SK-N-MC (cell line): ENCODE results near the gene TMEM245.

Experiments
- EZH2 ChIP-seq: fragments of 200-600 bp; sonication (generic); IDR thresholded peaks from one replicate; pipeline ENCODE4 v1.6.1; 2017; ENCODE audit warnings: antibody characterized with exemption
- POLR2AphosphoS5 ChIP-seq: IDR thresholded peaks from 2 replicates; pipeline ENCODE4 v1.6.1; 2012; ENCODE audit warnings: mild to moderate bottlenecking, low read depth, low read length, borderline replicate concordance

DNA sequence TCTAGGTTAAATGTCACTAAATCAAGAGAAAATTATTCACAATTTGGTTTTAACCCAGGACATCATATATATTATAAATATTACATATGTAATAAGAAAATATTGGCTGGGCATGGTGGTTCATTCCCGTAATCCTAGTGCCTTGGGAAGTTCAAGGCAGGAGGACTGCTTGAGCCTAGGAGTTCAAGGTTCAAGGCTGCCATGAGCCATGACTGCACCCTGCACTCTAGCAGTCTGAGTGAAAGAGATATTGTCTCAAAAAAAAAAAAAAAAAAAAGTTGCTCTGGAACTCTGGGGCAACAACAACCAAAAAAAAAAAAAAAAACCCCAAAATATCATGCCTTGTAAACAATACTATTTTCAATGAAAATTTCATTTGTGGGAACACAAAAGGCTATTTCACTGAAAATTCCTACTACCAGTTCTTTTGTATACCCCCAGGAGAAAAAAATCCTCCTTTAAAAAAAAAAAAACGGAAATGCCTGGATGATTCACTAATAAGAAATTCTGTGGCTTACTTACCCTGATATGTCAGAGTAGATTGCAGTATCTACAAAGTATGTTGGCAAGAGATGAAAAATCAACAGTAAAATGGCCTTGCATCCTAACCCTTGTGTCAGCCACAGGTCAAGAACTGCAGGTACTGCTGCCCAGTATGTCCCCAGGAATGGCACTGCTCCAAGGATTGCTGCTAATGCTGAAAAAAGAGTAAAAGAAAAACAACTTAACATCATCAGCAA, 83.9 kb downstream of the TMEM245 start:
- TF ChIP-seq POLR2AphosphoS5 (no peak), EZH2 (no peak)
